Peyer's patch (tissue), 4 donors: ENCODE measurements around the gene COL2A1. TPM values are rescaled to one million over a fixed set of nuclear protein-coding genes. Genes with fewer than 3 reads are reported as not detected.

Experiments used
- DNase-seq, 3 donors: peaks; one replicate each; pipeline ENCODE4 v3.0.0-alpha.2; 2017 to 2019
- H3K27ac ChIP-seq, 4 donors: fragments of 200-600 bp; sonication (generic); one replicate each; pipeline ENCODE4 v1.5.1; 2016 to 2019
- H3K27me3 ChIP-seq, 2 donors: fragments of 200-600 bp; sonication (generic); one replicate each; pipeline ENCODE4 v1.5.1; 2019
- H3K36me3 ChIP-seq, 3 donors: fragments of 200-600 bp; sonication (generic); one replicate each; pipeline ENCODE4 v1.5.1; 2016 to 2019
- H3K4me1 ChIP-seq, 4 donors: fragments of 200-600 bp; sonication (generic); one replicate each; pipeline ENCODE4 v1.5.1; 2016 to 2019
- H3K4me3 ChIP-seq, 4 donors: fragments of 200-600 bp; sonication (generic); 1 replicate in 3 of 4; 2 replicates in 1 of 4; pipeline ENCODE4 v1.5.1; 2016 to 2019; ENCODE audit warnings: mild to moderate bottlenecking in 1 of 4
- H3K9me3 ChIP-seq, 4 donors: fragments of 200-600 bp; sonication (generic); one replicate each; pipeline ENCODE4 v1.5.1; 2016 to 2019; ENCODE audit warnings: mild to moderate bottlenecking in 1 of 4
- CTCF ChIP-seq, 6 experiments: fragments of 450-650 bp in 4 of 6; fragments of 200-600 bp in 2 of 6; sonication (generic) in 1 of 6; IDR thresholded peaks; one replicate each; pipeline ENCODE4 v1.5.1; 2017 to 2019; ENCODE audit warnings: antibody characterized with exemption in 6 of 6, mild to moderate bottlenecking in 3 of 6, moderate library complexity in 1 of 6
- POLR2A ChIP-seq, 2 donors: fragments of 450-650 bp; IDR thresholded peaks; one replicate each; pipeline ENCODE4 v1.5.1; 2017; ENCODE audit warnings: antibody characterized with exemption in 2 of 2, mild to moderate bottlenecking in 2 of 2, moderate library complexity in 2 of 2
- total RNA-seq, 4 donors: library from RNA; depleted of rRNA; stranded (reverse); fragments of >200 nt; gene quantifications; one replicate each; pipeline ENCODE4 v1.1.0, GENCODE V29; 2016

The COL2A1 gene
- total RNA-seq, 4 donors from 2014 or later = 0.18 to 6.6 (median 0.27) TPM; not detected in 1

- no peak overlapping the region for H3K27ac ChIP-seq
- no peaks in the 10 kb centered on the region for H3K27me3 ChIP-seq
- no peak overlapping the region for H3K4me3 ChIP-seq
- TF ChIP-seq CTCF (IDR thresholded peaks at IDR 0.05) (peak in 1 of 6 experiments; percentile 3), POLR2A (IDR thresholded peaks at IDR 0.05) (no peak)
- peaks cover 0 to 16% (median 0%) of the 10 kb centered on the region in 3 donors for H3K36me3 ChIP-seq
- H3K4me1 ChIP-seq = peaks cover 0 to 13% (median 0%) of the 10 kb centered on the region in 4 donors
- no peaks in the 10 kb centered on the region for H3K9me3 ChIP-seq
- DNase-seq = no peak
Observed at GRCh38 chr12:48040354-48040753, 36.1 kb upstream of the COL2A1 start.

GRCh38 chr12:48039151-48039550 is 34.9 kb upstream of the COL2A1 start:
- Histone ChIP-seq H3K27ac (no peak overlapping the region), H3K36me3 (peaks cover 0 to 4% (median 0%) of the 10 kb centered on the region in 3 donors), H3K4me1 (peaks cover 0 to 13% (median 0%) of the 10 kb centered on the region in 4 donors), H3K27me3 (no peaks in the 10 kb centered on the region), H3K4me3 (no peak overlapping the region), H3K9me3 (no peaks in the 10 kb centered on the region)
- TF ChIP-seq POLR2A (IDR thresholded peaks at IDR 0.05) (no peak), CTCF (IDR thresholded peaks at IDR 0.05) (no peak)
- DNase-seq = no peak

GRCh38 chr12:48038085-48038484 is 33.8 kb upstream of the COL2A1 start:
- H3K27ac ChIP-seq = no peak overlapping the region
- TF ChIP-seq CTCF (IDR thresholded peaks at IDR 0.05) (no peak), POLR2A (IDR thresholded peaks at IDR 0.05) (no peak)
- H3K4me3 ChIP-seq = no peak overlapping the region
- no peak for DNase-seq
- H3K27me3 ChIP-seq = no peaks in the 10 kb centered on the region
- H3K4me1 ChIP-seq = peaks cover 0 to 13% (median 0%) of the 10 kb centered on the region in 4 donors
- H3K36me3 ChIP-seq = no peaks in the 10 kb centered on the region
- no peaks in the 10 kb centered on the region for H3K9me3 ChIP-seq

- no peak for DNase-seq
- Histone ChIP-seq H3K4me1 (peaks cover 0 to 13% (median 0%) of the 10 kb centered on the region in 4 donors), H3K27me3 (no peaks in the 10 kb centered on the region), H3K27ac (no peak overlapping the region), H3K9me3 (no peaks in the 10 kb centered on the region), H3K4me3 (no peak overlapping the region), H3K36me3 (no peaks in the 10 kb centered on the region)
- no peak for TF ChIP-seq POLR2A (IDR thresholded peaks at IDR 0.05)
- TF ChIP-seq CTCF (IDR thresholded peaks at IDR 0.05) = no peak
Observed at GRCh38 chr12:48037267-48037915, 33.1 kb upstream of the COL2A1 start.

- H3K36me3 ChIP-seq = no peaks in the 10 kb centered on the region
- TF ChIP-seq CTCF (IDR thresholded peaks at IDR 0.05) = no peak
- no peak for TF ChIP-seq POLR2A (IDR thresholded peaks at IDR 0.05)
- H3K4me3 ChIP-seq = no peak overlapping the region
- no peaks in the 10 kb centered on the region for H3K27me3 ChIP-seq
- DNase-seq = no peak
- H3K27ac ChIP-seq = no peak overlapping the region
- H3K9me3 ChIP-seq = no peaks in the 10 kb centered on the region
- H3K4me1 ChIP-seq = peaks cover 0 to 13% (median 0%) of the 10 kb centered on the region in 4 donors
Observed at GRCh38 chr12:48036818-48037217, 32.5 kb upstream of the COL2A1 start.
